Glutamatergic neuron (in vitro differentiated cells): ENCODE measurements around the gene TTLL10. TPM values are rescaled to one million over a fixed set of nuclear protein-coding genes. Genes with fewer than 3 reads are reported as not detected.
A peak's percentile ranks its signal among the peaks of the same experiment; 100 is the strongest.

Source experiments
- DNase-seq: peaks from one replicate; pipeline ENCODE4 v3.0.0; 2022
- H3K27ac Mint-ChIP-seq: one replicate; pipeline ENCODE4 v1.8.0; 2020; ENCODE audit warnings: mild to moderate bottlenecking, mixed read lengths, inconsistent platforms; ENCODE audit not compliant: unreplicated experiment
- H3K27me3 Mint-ChIP-seq: one replicate; pipeline ENCODE4 v1.8.0; 2020; ENCODE audit warnings: mild to moderate bottlenecking, moderate library complexity, mixed read lengths, inconsistent platforms; ENCODE audit not compliant: unreplicated experiment
- H3K36me3 Mint-ChIP-seq: one replicate; pipeline ENCODE4 v1.8.0; 2020; ENCODE audit warnings: mild to moderate bottlenecking, mixed read lengths, inconsistent platforms; ENCODE audit not compliant: unreplicated experiment
- H3K4me1 Mint-ChIP-seq: one replicate; pipeline ENCODE4 v1.8.0; 2020; ENCODE audit warnings: mild to moderate bottlenecking, low read depth, mixed read lengths, inconsistent platforms; ENCODE audit not compliant: unreplicated experiment
- H3K4me3 Mint-ChIP-seq: one replicate; pipeline ENCODE4 v1.8.0; 2020; ENCODE audit warnings: mild to moderate bottlenecking, mixed read lengths, inconsistent platforms; ENCODE audit not compliant: unreplicated experiment
- H3K9me3 Mint-ChIP-seq: one replicate; pipeline ENCODE4 v1.8.0; 2020; ENCODE audit warnings: mild to moderate bottlenecking, moderate library complexity, mixed read lengths, inconsistent platforms; ENCODE audit not compliant: unreplicated experiment
- total RNA-seq: library from RNA; stranded (reverse); fragmentation: NEBNext Ultra II Directional; extraction: Animal tissue kit (Norgen Biotek cat#: 25700); gene quantifications from one replicate; pipeline ENCODE4 v1.2.1, GENCODE V29; 2021; ENCODE audit not compliant: unreplicated experiment
- TF ChIP-seq, protein P1 (sequence below): fragments of 200-600 bp; sonication (generic); IDR thresholded peaks from one replicate; pipeline ENCODE4 v1.5.0; 2021; ENCODE audit not compliant: partially characterized antibody, unreplicated experiment

TTLL10 gene
- total RNA-seq, 1 donor from 2014 or later, result not detected

DNA sequence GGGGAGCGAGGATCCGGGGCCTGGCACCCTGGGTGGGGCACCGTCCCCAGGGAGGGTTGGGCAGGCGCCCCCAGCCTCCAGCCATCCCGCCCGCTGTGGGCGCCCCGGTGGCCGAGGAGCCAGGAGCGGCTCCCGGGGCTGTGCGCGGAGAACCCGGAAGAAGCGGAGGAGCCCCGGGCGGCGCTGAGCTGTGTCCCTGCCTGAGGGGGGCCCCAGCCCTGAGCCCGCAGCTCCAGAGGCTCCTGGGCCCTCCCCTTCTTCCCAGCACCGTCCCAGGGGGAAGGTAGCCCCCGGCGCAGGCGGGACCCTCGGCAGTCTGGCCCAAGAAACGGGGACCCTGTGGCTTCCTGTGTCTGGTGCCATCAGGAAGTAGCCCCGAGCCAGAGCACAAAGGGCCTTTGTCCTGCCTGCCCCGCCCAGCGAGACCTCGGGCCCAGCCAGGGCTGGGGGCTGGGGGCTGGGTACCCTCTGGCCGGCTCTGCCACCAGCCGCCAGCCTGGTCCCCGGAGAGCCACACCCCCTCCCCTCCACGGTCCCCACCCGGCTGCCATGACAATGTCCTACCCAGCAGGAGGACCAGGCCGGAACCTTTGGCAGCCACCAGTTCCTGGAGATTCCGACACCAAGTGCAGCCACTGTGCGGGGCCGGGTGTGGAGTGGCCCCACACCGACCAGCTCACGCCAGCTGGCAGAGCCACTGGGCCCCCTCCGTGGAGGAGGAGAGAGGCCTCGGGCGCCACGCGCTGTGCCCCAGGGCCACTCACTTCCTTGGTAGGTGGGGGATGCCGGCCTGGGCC, 15.6 kb upstream of the TTLL10 start:
- H3K4me3 Mint-ChIP-seq, result no peak overlapping the region
- DNase-seq, result peak; percentile 64
- H3K27me3 Mint-ChIP-seq, result peaks cover 62% of the 10 kb centered on the region
- H3K4me1 Mint-ChIP-seq, result no peaks in the 10 kb centered on the region
- H3K27ac Mint-ChIP-seq, result no peak overlapping the region
- H3K36me3 Mint-ChIP-seq, result peaks cover 13% of the 10 kb centered on the region
- TF ChIP-seq, protein P1, sequence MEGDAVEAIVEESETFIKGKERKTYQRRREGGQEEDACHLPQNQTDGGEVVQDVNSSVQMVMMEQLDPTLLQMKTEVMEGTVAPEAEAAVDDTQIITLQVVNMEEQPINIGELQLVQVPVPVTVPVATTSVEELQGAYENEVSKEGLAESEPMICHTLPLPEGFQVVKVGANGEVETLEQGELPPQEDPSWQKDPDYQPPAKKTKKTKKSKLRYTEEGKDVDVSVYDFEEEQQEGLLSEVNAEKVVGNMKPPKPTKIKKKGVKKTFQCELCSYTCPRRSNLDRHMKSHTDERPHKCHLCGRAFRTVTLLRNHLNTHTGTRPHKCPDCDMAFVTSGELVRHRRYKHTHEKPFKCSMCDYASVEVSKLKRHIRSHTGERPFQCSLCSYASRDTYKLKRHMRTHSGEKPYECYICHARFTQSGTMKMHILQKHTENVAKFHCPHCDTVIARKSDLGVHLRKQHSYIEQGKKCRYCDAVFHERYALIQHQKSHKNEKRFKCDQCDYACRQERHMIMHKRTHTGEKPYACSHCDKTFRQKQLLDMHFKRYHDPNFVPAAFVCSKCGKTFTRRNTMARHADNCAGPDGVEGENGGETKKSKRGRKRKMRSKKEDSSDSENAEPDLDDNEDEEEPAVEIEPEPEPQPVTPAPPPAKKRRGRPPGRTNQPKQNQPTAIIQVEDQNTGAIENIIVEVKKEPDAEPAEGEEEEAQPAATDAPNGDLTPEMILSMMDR, result no peak
- peaks cover 70% of the 10 kb centered on the region for H3K9me3 Mint-ChIP-seq

DNA sequence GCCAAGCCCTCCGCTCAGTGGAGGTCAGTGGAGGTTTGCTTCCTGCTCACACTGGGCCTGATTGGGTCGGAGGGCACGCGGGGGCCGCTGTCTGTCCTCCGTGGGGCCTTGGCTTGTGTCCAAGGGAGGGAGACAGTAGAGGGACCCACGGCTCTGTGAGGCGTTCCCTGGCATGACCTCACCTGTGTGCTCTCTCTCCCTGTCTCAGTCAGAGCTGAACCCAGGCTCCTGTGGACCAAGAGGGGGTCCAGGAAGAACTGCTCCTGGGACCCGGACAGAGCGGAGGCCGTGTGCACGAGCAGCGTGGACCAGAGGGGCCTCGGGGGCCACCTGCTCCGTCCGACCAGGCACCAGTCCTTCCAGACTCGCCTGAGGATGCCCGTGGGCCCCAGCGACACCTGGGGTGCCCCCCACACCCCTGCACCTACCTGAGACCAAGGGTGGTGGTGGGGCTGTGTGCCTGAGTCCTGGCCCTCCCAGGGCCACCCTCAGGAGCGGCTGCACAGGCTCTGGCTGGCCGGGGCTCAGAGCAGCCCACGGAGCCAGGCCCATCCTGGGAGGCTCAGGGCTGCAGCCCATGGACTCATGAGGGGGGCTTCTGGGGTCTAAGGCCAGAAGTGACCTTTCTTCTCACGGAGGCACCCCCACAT, 13.3 kb upstream of the TTLL10 start:
- DNase-seq, result no peak
- Mint-ChIP-seq H3K9me3 (peaks cover 58% of the 10 kb centered on the region), H3K27ac (no peak overlapping the region), H3K4me3 (no peak overlapping the region), H3K27me3 (peaks cover 60% of the 10 kb centered on the region), H3K4me1 (peaks cover 4% of the 10 kb centered on the region), H3K36me3 (peaks cover 1% of the 10 kb centered on the region)
- TF ChIP-seq, protein P1, result no peak

DNA sequence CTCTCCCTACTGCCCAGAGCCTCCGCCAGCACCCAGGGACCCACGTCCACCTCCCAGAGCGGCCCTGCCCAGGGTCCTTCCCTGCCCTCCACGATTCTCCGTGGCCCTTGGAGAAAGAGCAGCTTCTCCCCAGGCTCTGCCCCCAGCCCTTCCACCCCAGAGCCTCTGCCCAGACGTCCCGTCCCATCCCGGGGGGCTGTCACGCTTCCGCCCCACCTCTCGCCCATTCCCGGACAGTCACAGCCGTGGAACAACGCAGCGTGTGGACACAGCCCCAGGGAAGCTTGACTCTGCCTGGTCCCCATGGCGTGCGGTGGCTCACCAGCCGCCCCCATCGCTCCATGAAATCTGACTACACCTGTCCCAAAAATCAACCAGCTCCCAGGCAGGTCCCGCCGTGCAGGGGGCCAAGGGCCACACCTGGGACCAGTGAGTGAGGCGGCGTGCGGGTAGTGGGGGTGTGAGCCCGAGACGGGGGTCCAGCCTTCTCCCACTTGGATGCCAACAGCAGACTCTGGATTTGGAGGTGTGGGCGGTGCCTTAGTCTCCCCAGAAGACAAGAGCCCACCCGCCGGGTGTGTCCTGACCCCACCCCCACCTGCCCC, 12.5 kb upstream of the TTLL10 start:
- Mint-ChIP-seq H3K9me3 (peaks cover 56% of the 10 kb centered on the region), H3K27me3 (peaks cover 58% of the 10 kb centered on the region), H3K4me3 (no peak overlapping the region), H3K4me1 (peaks cover 4% of the 10 kb centered on the region), H3K27ac (no peak overlapping the region), H3K36me3 (no peaks in the 10 kb centered on the region)
- DNase-seq, result no peak
- TF ChIP-seq, protein P1, result no peak

- TF ChIP-seq, protein P1, result no peak
- DNase-seq, result peak; percentile 78
- H3K27ac Mint-ChIP-seq, result no peak overlapping the region
- H3K4me3 Mint-ChIP-seq, result no peak overlapping the region
- H3K36me3 Mint-ChIP-seq, result no peaks in the 10 kb centered on the region
- H3K9me3 Mint-ChIP-seq, result peaks cover 52% of the 10 kb centered on the region
- peaks cover 4% of the 10 kb centered on the region for H3K4me1 Mint-ChIP-seq
- peaks cover 53% of the 10 kb centered on the region for H3K27me3 Mint-ChIP-seq
These were observed 12.0 kb upstream of the TTLL10 start for GRCh38 chr1:1161683-1162079.
